ENCODE results near the gene P3H2.
A peak's percentile ranks its signal among the peaks of the same experiment; 100 is the strongest.

DNA sequence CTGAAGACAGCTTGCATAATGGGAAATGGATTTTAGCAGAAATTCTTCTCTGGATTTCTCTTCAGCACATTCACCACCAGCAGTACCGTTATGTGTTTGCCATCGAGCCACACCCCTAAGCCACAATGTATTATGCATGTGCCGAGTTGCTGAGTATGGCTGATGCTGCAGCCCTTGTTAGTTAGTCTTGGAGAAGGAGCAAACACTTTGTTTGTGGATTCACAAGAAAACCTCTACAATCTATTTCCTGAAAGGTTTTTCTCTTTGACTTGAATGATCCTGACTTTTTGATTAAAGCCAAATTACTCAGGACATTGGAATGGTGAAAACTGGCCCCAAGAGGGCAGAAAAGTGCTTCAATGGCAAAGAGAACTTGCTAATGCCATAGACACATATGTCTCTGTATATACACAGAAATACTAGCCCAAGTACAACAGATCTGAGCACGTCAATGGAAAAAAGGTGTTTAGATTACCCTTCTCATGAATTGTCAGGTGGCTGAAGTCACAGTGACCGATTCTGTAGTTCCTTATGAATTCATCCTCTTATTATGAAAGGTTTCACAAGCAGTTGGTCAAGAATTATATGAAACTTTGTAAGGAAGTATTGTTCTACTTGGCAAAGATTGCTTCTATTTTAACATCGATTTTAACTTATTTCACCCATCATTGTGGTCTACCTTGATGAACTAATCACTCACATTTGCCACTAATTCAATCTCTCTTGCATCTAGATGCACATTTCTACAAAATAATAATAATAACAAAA is 103.0 kb downstream of the P3H2 start:
- TF ChIP-seq EZH2 (IDR thresholded peaks at IDR 0.05; ENCODE audit: borderline replicate concordance, low read depth, low read length, poor library complexity, severe bottlenecking), result no peak
- TF ChIP-seq, protein P1, sequence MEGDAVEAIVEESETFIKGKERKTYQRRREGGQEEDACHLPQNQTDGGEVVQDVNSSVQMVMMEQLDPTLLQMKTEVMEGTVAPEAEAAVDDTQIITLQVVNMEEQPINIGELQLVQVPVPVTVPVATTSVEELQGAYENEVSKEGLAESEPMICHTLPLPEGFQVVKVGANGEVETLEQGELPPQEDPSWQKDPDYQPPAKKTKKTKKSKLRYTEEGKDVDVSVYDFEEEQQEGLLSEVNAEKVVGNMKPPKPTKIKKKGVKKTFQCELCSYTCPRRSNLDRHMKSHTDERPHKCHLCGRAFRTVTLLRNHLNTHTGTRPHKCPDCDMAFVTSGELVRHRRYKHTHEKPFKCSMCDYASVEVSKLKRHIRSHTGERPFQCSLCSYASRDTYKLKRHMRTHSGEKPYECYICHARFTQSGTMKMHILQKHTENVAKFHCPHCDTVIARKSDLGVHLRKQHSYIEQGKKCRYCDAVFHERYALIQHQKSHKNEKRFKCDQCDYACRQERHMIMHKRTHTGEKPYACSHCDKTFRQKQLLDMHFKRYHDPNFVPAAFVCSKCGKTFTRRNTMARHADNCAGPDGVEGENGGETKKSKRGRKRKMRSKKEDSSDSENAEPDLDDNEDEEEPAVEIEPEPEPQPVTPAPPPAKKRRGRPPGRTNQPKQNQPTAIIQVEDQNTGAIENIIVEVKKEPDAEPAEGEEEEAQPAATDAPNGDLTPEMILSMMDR (conservative IDR thresholded peaks at IDR 0.05; ENCODE audit: low read depth, low read length), result peak; percentile 65

All from A673 (cell line).